PC-9 (cell line): ENCODE results near the gene ZNF787. TPM values are rescaled to one million over a fixed set of nuclear protein-coding genes. Genes with fewer than 3 reads are reported as not detected.
"Not testable (repeated sequence)": the region's sequence is repeated elsewhere in the genome, so short reads cannot be mapped to it uniquely, and the experiment has no call there.

ENCODE experiments used
- BruUV-seq: library from RNA; stranded (reverse); fragments of 400-500 nt; replicated peaks from 2 replicates; lab custom pipeline; 2021; lab: Mats Ljungman, UMichigan
- CTCF ChIA-PET: fragments of 300-600 bp; sonication (Branson Sonifier 250); formaldehyde crosslinking; loops from one replicate; lab custom pipeline; 2022; ENCODE audit warnings: antibody characterized with exemption; lab: Charles Lee
- POLR2A ChIA-PET: fragments of 300-600 bp; sonication (Branson Sonifier 250); formaldehyde crosslinking; loops from one replicate; lab custom pipeline; 2022; ENCODE audit warnings: antibody characterized with exemption; ENCODE audit not compliant: unreplicated experiment; lab: Charles Lee
- DNase-seq, 2 experiments: peaks; one replicate each; pipeline versions ENCODE4 v3.0.0 to v3.0.0-alpha.2; 2015 to 2022; ENCODE audit warnings: mixed read lengths in 1 of 2
- H2AFZ ChIP-seq: fragments of 200-600 bp; sonication (generic); 2 replicates; pipeline ENCODE4 v1.8.1; 2017; ENCODE audit warnings: antibody characterized with exemption
- H3F3A ChIP-seq: fragments of 200-600 bp; sonication (generic); 2 replicates; pipeline ENCODE4 v1.8.1; 2017; ENCODE audit warnings: antibody characterized with exemption, mild to moderate bottlenecking, low read depth; ENCODE audit not compliant: insufficient read depth
- H3K27ac ChIP-seq: fragments of 200-600 bp; sonication (generic); 2 replicates; pipeline ENCODE4 v1.6.1; 2016; ENCODE audit warnings: mixed run types
- H3K27me3 ChIP-seq: fragments of 200-600 bp; sonication (generic); 2 replicates; pipeline ENCODE4 v1.6.1; 2016; ENCODE audit warnings: low read depth, mixed run types; ENCODE audit not compliant: insufficient read depth
- H3K36me3 ChIP-seq: fragments of 200-600 bp; sonication (generic); 2 replicates; pipeline ENCODE4 v1.6.1; 2016; ENCODE audit warnings: low read depth, mixed run types
- H3K4me1 ChIP-seq: fragments of 200-600 bp; sonication (generic); replicated peaks from 2 replicates; pipeline ENCODE4 v1.6.1; 2016; ENCODE audit warnings: mixed run types; ENCODE audit not compliant: insufficient read depth
- H3K4me2 ChIP-seq: fragments of 200-600 bp; sonication (generic); 2 replicates; pipeline ENCODE4 v1.6.1; 2017; ENCODE audit warnings: mixed run types
- H3K4me3 ChIP-seq: fragments of 200-600 bp; sonication (generic); 2 replicates; pipeline ENCODE4 v1.6.1; 2016; ENCODE audit warnings: mixed run types
- H3K79me2 ChIP-seq: fragments of 200-600 bp; sonication (generic); 2 replicates; pipeline ENCODE4 v1.6.1; 2017; ENCODE audit warnings: low read depth, mixed run types
- H3K9me2 ChIP-seq: fragments of 200-600 bp; sonication (generic); 2 replicates; pipeline ENCODE4 v1.8.1; 2017; ENCODE audit warnings: mild to moderate bottlenecking; ENCODE audit not compliant: insufficient read depth
- H3K9me3 ChIP-seq: fragments of 200-600 bp; sonication (generic); 2 replicates; pipeline ENCODE4 v1.8.1; 2016; ENCODE audit warnings: low read depth; ENCODE audit not compliant: insufficient read depth
- H4K20me1 ChIP-seq: fragments of 200-600 bp; sonication (generic); 2 replicates; pipeline ENCODE4 v1.8.1; 2017; ENCODE audit not compliant: insufficient read depth
- EZH2 ChIP-seq: fragments of 200-600 bp; sonication (generic); IDR thresholded peaks from 2 replicates; pipeline ENCODE4 v1.8.0; 2017; ENCODE audit warnings: antibody characterized with exemption, low read depth
- intact Hi-C: fragments of 100-400 bp; cut with micrococcal nuclease; formaldehyde crosslinking; loops from one replicate; pipeline ENCODE4 v1.10.0; 2022; ENCODE audit not compliant: unreplicated experiment
- total RNA-seq: library from RNA; stranded (reverse); gene quantifications from 2 replicates; pipeline ENCODE4 v1.2.3, GENCODE V29; 2021
- TF ChIP-seq, protein P1 (sequence below): fragments of 200-600 bp; sonication (generic); conservative IDR thresholded peaks from 2 replicates; pipeline ENCODE4 v1.6.1; 2017; ENCODE audit warnings: mixed run types, antibody characterized with exemption, mild to moderate bottlenecking, moderate library complexity

ZNF787 gene
- total RNA-seq, 1 experiment from 2014 or later: 51.4 TPM

DNA sequence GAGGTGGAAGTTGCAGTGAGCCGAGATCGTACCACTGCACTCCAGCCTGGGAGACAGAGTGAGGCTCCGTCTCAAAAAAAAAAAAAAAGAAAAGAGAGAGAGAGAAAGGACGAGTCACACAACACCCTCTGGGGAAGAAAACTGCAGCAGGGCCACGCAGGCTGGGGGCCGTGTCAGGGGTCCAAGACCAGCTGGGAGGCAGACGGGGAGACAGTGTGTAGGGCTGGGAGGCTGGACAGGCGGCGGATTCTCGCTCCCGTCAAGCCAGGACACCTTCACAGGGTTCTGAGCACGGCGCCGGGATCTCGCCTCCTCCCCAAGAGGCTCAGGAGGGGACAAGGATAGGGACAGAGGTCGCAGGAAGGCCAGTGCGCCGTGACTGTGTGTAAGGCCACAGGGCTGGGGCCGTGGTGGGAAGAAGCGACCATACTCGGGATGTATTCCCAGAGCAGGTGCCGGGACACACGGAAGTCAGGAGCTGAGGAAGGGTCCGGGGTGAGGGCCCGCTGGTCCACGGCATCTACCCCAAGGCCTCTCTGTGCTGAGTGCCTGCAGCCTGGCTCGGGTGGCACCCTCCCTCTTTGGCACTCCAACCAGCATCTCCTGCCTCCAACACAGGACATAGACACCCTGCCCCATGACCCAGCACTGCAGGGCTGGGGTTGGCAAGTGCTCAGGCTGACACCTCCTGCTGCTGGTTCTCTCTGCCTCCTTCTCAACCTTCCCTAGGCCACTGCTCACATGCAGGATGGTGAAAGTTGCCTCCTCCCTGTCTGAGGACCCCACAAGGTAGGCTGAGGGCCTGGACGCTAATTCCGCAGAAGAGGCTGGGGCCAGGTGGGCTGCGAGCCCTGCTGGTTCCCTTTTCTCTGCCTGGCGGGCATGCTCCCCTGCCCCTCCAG lies 21.2 kb downstream of the ZNF787 start:
- Histone ChIP-seq H3K4me1 (no peaks in the 10 kb centered on the region), H2AFZ (no peak overlapping the region), H3K9me3 (no peaks in the 10 kb centered on the region), H3K4me2 (no peak overlapping the region), H3K79me2 (peaks cover 45% of the 10 kb centered on the region), H3K36me3 (no peaks in the 10 kb centered on the region; the same call in 1 of the 2 replicates), H3K4me3 (no peak overlapping the region), H3F3A (no peaks in the 10 kb centered on the region; the same call in 1 of the 2 replicates), H3K27me3 (no peaks in the 10 kb centered on the region), H3K27ac (no peak overlapping the region), H3K9me2 (no peaks in the 10 kb centered on the region), H4K20me1 (peaks cover 65% of the 10 kb centered on the region)
- ChIA-PET CTCF (no interaction called here), POLR2A (interaction anchor here (0.7 kb wide), 1 partner anchor 495 kb away, joined by 3 read pairs; no protein-coding TSS in a partner anchor)
- BruUV-seq: no TSS peak
- no peak for TF ChIP-seq EZH2
- TF ChIP-seq, protein P1, sequence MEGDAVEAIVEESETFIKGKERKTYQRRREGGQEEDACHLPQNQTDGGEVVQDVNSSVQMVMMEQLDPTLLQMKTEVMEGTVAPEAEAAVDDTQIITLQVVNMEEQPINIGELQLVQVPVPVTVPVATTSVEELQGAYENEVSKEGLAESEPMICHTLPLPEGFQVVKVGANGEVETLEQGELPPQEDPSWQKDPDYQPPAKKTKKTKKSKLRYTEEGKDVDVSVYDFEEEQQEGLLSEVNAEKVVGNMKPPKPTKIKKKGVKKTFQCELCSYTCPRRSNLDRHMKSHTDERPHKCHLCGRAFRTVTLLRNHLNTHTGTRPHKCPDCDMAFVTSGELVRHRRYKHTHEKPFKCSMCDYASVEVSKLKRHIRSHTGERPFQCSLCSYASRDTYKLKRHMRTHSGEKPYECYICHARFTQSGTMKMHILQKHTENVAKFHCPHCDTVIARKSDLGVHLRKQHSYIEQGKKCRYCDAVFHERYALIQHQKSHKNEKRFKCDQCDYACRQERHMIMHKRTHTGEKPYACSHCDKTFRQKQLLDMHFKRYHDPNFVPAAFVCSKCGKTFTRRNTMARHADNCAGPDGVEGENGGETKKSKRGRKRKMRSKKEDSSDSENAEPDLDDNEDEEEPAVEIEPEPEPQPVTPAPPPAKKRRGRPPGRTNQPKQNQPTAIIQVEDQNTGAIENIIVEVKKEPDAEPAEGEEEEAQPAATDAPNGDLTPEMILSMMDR: no peak
- intact Hi-C loops: no loop called here
- DNase-seq: no peak

DNA sequence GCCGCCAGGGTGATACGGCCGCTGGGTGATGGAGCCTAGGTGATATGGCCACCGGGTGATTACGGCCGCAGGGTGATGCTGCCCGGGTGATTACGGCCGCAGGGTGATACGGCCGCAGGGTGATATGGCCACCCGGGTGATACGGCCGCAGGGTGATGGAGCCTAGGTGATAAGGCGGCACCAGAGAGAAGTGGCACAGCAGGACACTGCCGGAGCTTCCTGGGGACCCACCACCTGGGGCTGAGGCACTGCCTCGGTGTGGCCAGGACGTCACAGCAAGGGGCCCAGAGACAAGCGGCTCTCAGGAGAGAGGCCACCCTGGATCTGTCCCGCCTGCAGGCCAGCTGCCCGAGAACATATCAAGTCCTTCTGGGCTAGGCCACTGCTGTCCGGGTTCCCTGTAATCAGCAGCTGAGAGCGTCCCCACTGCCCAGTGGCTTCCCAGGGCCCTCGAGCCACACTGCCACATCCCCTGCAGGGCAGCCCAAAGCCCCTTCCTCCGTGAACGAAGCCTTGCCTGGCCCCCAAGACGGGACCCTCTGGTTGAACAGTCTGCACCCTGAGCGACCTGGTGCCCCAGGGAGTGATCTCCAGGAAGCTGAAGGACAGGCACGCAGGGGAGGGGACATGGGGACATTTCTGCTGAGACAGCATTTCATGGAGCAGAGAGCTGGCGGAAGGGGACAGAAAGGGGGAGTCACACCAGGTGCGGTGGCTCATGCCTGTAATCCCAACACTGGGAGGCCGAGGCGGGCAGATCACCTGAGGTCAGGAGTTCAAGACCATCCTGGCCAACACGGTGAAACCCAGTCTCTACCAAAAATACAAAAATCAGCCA lies 22.1 kb downstream of the ZNF787 start:
- no peaks in the 10 kb centered on the region for H3K4me1 ChIP-seq
- peaks cover 48% of the 10 kb centered on the region for H3K79me2 ChIP-seq
- no peaks in the 10 kb centered on the region for H3K27me3 ChIP-seq
- H2AFZ ChIP-seq: no peak overlapping the region
- ChIA-PET POLR2A (interaction anchor here (0.7 kb wide), 1 partner anchor 496 kb away, joined by 3 read pairs; no protein-coding TSS in a partner anchor), CTCF (no interaction called here)
- no peak overlapping the region for H3K4me2 ChIP-seq
- H3K9me3 ChIP-seq: no peaks in the 10 kb centered on the region
- no peak overlapping the region for H3K27ac ChIP-seq
- H3K4me3 ChIP-seq: no peak overlapping the region
- H3F3A ChIP-seq: peaks cover 2% of the 10 kb centered on the region
- no peak for DNase-seq
- BruUV-seq: no TSS peak
- H4K20me1 ChIP-seq: peaks cover 60% of the 10 kb centered on the region
- H3K36me3 ChIP-seq: no peaks in the 10 kb centered on the region; the same call in 1 of the 2 replicates
- TF ChIP-seq, protein P1: no peak
- TF ChIP-seq EZH2: no peak
- H3K9me2 ChIP-seq: no peaks in the 10 kb centered on the region
- intact Hi-C loops: no loop called here

DNA sequence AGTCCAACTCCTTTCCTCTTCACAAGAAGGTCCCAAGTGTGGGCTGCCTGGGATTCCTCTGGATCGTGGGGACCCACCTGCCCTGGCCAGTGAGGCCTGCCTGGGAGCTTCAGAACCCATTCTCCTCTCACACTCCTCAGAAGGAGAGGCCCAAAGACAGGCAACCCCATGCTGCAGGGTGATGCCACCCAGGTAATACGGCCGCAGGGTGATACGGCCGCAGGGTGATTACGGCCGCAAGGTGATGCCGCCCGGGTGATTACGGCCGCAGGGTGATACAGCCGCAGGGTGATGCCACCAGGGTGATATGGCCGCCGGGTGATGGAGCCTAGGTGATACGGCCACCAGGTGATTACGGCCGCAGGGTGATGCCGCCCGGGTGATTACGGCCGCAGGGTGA lies 22.9 kb downstream of the ZNF787 start:
- CTCF ChIA-PET: not testable (repeated sequence)

More for the DNA sequence above, 22.9 kb downstream of the ZNF787 start:
- H3K27me3 ChIP-seq, H3F3A ChIP-seq, DNase-seq, H3K9me3 ChIP-seq, H3K9me2 ChIP-seq, H3K4me2 ChIP-seq, H3K27ac ChIP-seq, BruUV-seq, H3K4me1 ChIP-seq, H3K4me3 ChIP-seq, H3K36me3 ChIP-seq, H2AFZ ChIP-seq, POLR2A ChIA-PET, intact Hi-C loops: not testable (repeated sequence)
- H3K79me2 ChIP-seq: peaks cover 51% of the 10 kb centered on the region
- peaks cover 57% of the 10 kb centered on the region for H4K20me1 ChIP-seq
